ENCODE measurements around the gene FARP1.

- TF ChIP-seq CTCF (IDR thresholded peaks at IDR 0.05 in 2 of 3, conservative IDR thresholded peaks at IDR 0.05 in 1 of 3; ENCODE audit: control insufficient read depth in 2 of 3, extremely low read depth in 1 of 3, insufficient read depth in 1 of 3, low read depth in 3 of 3, low read length in 3 of 3) = no peak
- no peak for TF ChIP-seq CREB1 (IDR thresholded peaks at IDR 0.05; ENCODE audit: low read depth)
- TF ChIP-seq POLR2AphosphoS5 (IDR thresholded peaks at IDR 0.05; ENCODE audit: low read length) = no peak
- no peak for TF ChIP-seq RB1 (IDR thresholded peaks at IDR 0.05; ENCODE audit: borderline replicate concordance)
- no peak for TF ChIP-seq ZZZ3 (IDR thresholded peaks at IDR 0.05; ENCODE audit: control insufficient read depth, insufficient read length, low read depth)
- TF ChIP-seq NFIC (IDR thresholded peaks at IDR 0.05; ENCODE audit: low read depth, low read length) = no peak
- no peak for TF ChIP-seq BCL11A (IDR thresholded peaks at IDR 0.05; ENCODE audit: low read depth, low read length)
- no peak for TF ChIP-seq POLR2A (IDR thresholded peaks at IDR 0.05; ENCODE audit: low read depth, low read length)
- TF ChIP-seq NR2F1 (conservative IDR thresholded peaks at IDR 0.05) = no peak
- no peak for TF ChIP-seq CBX3 (IDR thresholded peaks at IDR 0.05; ENCODE audit: borderline replicate concordance, low read depth)
- no peak for TF ChIP-seq MYC (IDR thresholded peaks at IDR 0.05; ENCODE audit: insufficient read depth, insufficient read length, insufficient replicate concordance, low read length, severe bottlenecking)
Measured at GRCh38 chr13:98432638-98433037, 289.7 kb downstream of the FARP1 start.
